Neuronal stem cell (in vitro differentiated cells): ENCODE data around the gene MYOZ2.

Experiments
- DNase-seq: peaks from one replicate; pipeline ENCODE4 v3.0.0-alpha.2; 2013; ENCODE audit warnings: low spot score
- H2AFZ ChIP-seq: one replicate; pipeline ENCODE4 v1.6.1; 2013; ENCODE audit warnings: mild to moderate bottlenecking, low read length, inconsistent platforms
- H2AK5ac ChIP-seq: 2 replicates; pipeline ENCODE4 v1.6.1; 2013; ENCODE audit warnings: low read depth, mild to moderate bottlenecking, inconsistent platforms, low read length, moderate library complexity, mixed read lengths
- H2BK120ac ChIP-seq: 2 replicates; pipeline ENCODE4 v1.6.1; 2013; ENCODE audit warnings: low read depth, mild to moderate bottlenecking, inconsistent platforms, low read length, moderate library complexity, mixed read lengths
- H2BK12ac ChIP-seq: one replicate; pipeline ENCODE4 v1.6.1; 2013; ENCODE audit warnings: low read length, inconsistent platforms
- H2BK15ac ChIP-seq: 2 replicates; pipeline ENCODE4 v1.6.1; 2013; ENCODE audit warnings: mild to moderate bottlenecking, low read length, inconsistent platforms, mixed read lengths
- H2BK5ac ChIP-seq: one replicate; pipeline ENCODE4 v1.6.1; 2013; ENCODE audit warnings: inconsistent platforms, mild to moderate bottlenecking, low read length, moderate library complexity
- H3K14ac ChIP-seq: one replicate; pipeline ENCODE4 v1.6.1; 2013; ENCODE audit warnings: low read length, inconsistent platforms
- H3K18ac ChIP-seq: 2 replicates; pipeline ENCODE4 v1.6.1; 2013; ENCODE audit warnings: low read length, inconsistent platforms
- H3K23ac ChIP-seq: 2 replicates; pipeline ENCODE4 v1.6.1; 2013; ENCODE audit warnings: low read depth, mild to moderate bottlenecking, mixed read lengths, low read length, inconsistent platforms; ENCODE audit not compliant: poor library complexity
- H3K27ac ChIP-seq: replicated peaks from 3 replicates; pipeline ENCODE4 v1.5.1; 2013; ENCODE audit warnings: low read length, inconsistent platforms
- H3K27me3 ChIP-seq, 3 experiments: 2 replicates each; pipeline ENCODE4 v1.6.1; 2013; ENCODE audit warnings: low read length in 3 of 3, mild to moderate bottlenecking in 2 of 3, inconsistent platforms in 1 of 3, low read depth in 1 of 3, mixed read lengths in 1 of 3, moderate library complexity in 1 of 3; ENCODE audit not compliant: control insufficient read depth in 3 of 3, insufficient read depth in 3 of 3
- H3K36me3 ChIP-seq, 2 donors: replicated peaks in 1 of 2; 2 replicates each; pipeline ENCODE4 v1.6.1; 2013; ENCODE audit warnings: low read length in 2 of 2; ENCODE audit not compliant: control insufficient read depth in 2 of 2, insufficient read depth in 2 of 2
- H3K4ac ChIP-seq: 2 replicates; pipeline ENCODE4 v1.6.1; 2013; ENCODE audit warnings: inconsistent platforms, mild to moderate bottlenecking, low read length, moderate library complexity
- H3K4me1 ChIP-seq, 2 donors: 1 replicate in 1 of 2; 2 replicates in 1 of 2; pipeline ENCODE4 v1.6.1; 2013; ENCODE audit warnings: low read length in 2 of 2, low read depth in 1 of 2; ENCODE audit not compliant: control insufficient read depth in 2 of 2, insufficient read depth in 1 of 2
- H3K4me2 ChIP-seq: one replicate; pipeline ENCODE4 v1.6.1; 2013; ENCODE audit warnings: mild to moderate bottlenecking, low read length, inconsistent platforms; ENCODE audit not compliant: insufficient read depth, poor library complexity, severe bottlenecking
- H3K4me3 ChIP-seq, 2 donors: 2 replicates each; pipeline ENCODE4 v1.5.1; 2013; ENCODE audit warnings: low read length in 2 of 2, mild to moderate bottlenecking in 2 of 2, inconsistent platforms in 1 of 2, moderate library complexity in 1 of 2
- H3K79me1 ChIP-seq: one replicate; pipeline ENCODE4 v1.6.1; 2013; ENCODE audit warnings: low read depth, mild to moderate bottlenecking, inconsistent platforms, low read length, moderate library complexity
- H3K9ac ChIP-seq: one replicate; pipeline ENCODE4 v1.6.1; 2013; ENCODE audit warnings: mild to moderate bottlenecking, low read depth, low read length, inconsistent platforms; ENCODE audit not compliant: poor library complexity
- H3K9me3 ChIP-seq, 2 donors: replicated peaks in 1 of 2; 2 replicates each; pipeline versions ENCODE3 to v1.6.1; 2013; ENCODE audit warnings: low read length in 2 of 2, mild to moderate bottlenecking in 2 of 2, inconsistent platforms in 1 of 2, low read depth in 1 of 2, mixed read lengths in 1 of 2, moderate library complexity in 1 of 2; ENCODE audit not compliant: control insufficient read depth in 2 of 2, insufficient read depth in 1 of 2
- H4K8ac ChIP-seq: one replicate; pipeline ENCODE4 v1.6.1; 2013; ENCODE audit warnings: low read depth, mild to moderate bottlenecking, inconsistent platforms, low read length, moderate library complexity
- H4K91ac ChIP-seq: one replicate; pipeline ENCODE4 v1.6.1; 2013; ENCODE audit warnings: low read length, low read depth, mild to moderate bottlenecking, inconsistent platforms; ENCODE audit not compliant: poor library complexity
- WGBS, 2 donors: extraction: QIAGEN DNeasy Blood & Tissue Kit; methylation state at CpG; one replicate each; pipeline ENCODE4 v1.1.7; 2013; ENCODE audit warnings: missing lambda C conversion rate in 2 of 2, mixed read lengths in 1 of 2; ENCODE audit not compliant: insufficient read length in 2 of 2, insufficient replicate concordance in 1 of 2; ENCODE audit errors: extremely low coverage in 2 of 2; 5-methylcytosine and 5-hydroxymethylcytosine counted together

Gene MYOZ2

DNA sequence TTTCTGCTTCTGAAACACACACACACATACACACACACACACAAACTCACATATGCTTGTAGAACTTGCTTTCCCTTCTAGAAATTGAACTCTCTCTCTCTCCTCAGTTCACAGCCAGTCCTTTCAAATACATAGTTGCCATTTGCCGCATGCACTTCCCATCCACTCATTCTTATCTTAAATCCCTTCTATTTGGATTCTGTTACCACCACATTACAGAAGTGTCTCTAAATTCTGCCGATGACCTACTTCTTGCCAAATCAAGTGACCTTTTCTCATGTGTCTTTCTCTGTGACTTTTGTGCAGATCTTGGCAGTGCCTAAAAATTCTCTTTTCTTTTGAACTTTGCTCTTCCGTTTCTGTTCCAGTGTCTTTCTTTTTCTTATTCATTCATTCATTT, 7.5 kb upstream of the MYOZ2 start:
- H2AK5ac ChIP-seq, result no peak overlapping the region
- H3K36me3 ChIP-seq, result no peaks in the 10 kb centered on the region
- no peak overlapping the region for H3K4me2 ChIP-seq
- H3K79me1 ChIP-seq, result no peaks in the 10 kb centered on the region
- WGBS, 2 donors, result no CpG with 5 or more reads among the region's 3 CpGs
- no peak overlapping the region for H3K9ac ChIP-seq
- H2BK120ac ChIP-seq, result no peak overlapping the region
- H2AFZ ChIP-seq, result no peak overlapping the region
- H3K27me3 ChIP-seq, result peaks cover 0 to 3% (median 0%) of the 10 kb centered on the region in 3 experiments
- no peak overlapping the region for H3K4ac ChIP-seq
- DNase-seq, result no peak
- no peak overlapping the region for H3K4me3 ChIP-seq
- no peak overlapping the region for H2BK15ac ChIP-seq
- H3K18ac ChIP-seq, result no peak overlapping the region
- H2BK12ac ChIP-seq, result no peak overlapping the region
- no peak overlapping the region for H3K23ac ChIP-seq
- H2BK5ac ChIP-seq, result no peak overlapping the region
- no peak overlapping the region for H3K14ac ChIP-seq
- H3K4me1 ChIP-seq, result no peaks in the 10 kb centered on the region
- no peak overlapping the region for H4K91ac ChIP-seq
- no peaks in the 10 kb centered on the region for H3K9me3 ChIP-seq
- H4K8ac ChIP-seq, result no peak overlapping the region
- no peak overlapping the region for H3K27ac ChIP-seq

DNA sequence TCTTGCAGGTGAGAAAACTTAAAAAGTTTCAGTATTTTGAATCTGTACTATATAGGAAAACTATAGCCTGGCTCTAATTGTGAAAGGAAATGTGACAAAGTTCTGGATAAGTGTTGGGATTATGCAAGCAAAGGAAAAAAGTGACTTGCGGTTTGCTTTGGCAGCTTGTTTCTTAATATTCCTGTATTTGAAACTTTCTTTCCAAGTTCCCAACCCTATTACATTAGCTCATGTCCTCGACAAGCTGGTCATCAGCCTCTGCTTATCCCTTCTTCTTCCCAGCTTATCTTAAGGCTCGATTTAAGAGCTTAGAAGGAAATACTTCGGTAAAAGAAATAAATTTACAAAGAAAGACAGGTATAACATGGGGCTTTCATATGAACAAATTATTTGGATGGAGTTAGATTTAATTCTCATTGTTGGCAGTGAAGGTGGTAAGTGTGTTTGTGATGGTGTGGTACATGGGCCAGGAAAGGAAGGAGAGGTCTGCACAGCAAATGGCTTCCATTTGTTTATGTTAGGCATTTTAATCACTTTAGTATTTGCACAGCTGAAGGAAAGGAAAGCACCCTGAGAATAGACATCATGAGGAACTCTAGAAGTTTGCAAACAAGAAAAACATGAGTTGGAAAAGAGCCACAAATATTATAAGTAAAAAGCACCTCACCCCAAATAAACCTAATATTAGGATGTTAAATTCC, 5.1 kb upstream of the MYOZ2 start:
- Histone ChIP-seq H3K9ac (no peak overlapping the region), H2BK5ac (no peak overlapping the region), H3K18ac (no peak overlapping the region), H3K14ac (no peak overlapping the region), H2BK12ac (no peak overlapping the region), H3K4me1 (no peaks in the 10 kb centered on the region), H3K27ac (no peak overlapping the region), H4K8ac (no peak overlapping the region), H2BK15ac (no peak overlapping the region), H4K91ac (no peak overlapping the region), H3K23ac (no peak overlapping the region), H2AK5ac (no peak overlapping the region), H3K79me1 (no peaks in the 10 kb centered on the region), H2AFZ (no peak overlapping the region), H3K36me3 (no peaks in the 10 kb centered on the region), H3K4me3 (no peak overlapping the region), H3K27me3 (peaks cover 0 to 3% (median 0%) of the 10 kb centered on the region in 3 experiments), H3K4me2 (no peak overlapping the region), H2BK120ac (no peak overlapping the region), H3K9me3 (no peaks in the 10 kb centered on the region), H3K4ac (no peak overlapping the region)
- WGBS, 2 donors, result no CpG with 5 or more reads among the region's 4 CpGs
- DNase-seq, result no peak

DNA sequence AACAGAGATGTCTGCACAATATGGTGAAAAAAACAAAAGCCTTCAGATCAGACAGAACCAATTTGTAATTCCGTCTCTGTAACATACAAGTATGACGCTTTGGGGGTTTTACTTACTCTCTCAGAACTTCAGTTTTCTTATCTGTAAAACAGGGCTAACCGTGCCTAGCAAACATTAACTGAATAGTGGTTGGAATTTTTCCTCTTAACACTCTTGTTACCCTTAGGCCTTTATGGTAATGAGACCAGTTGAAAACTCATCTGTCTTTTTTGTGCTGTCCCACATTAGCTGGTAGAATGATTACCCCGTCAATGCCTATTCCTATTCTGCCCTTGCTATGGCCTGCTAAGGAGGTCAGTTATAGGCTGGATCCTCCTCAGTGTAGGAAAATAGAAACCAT, 4.5 kb upstream of the MYOZ2 start:
- WGBS, 2 donors, result no CpG with 5 or more reads among the region's 4 CpGs
- H3K4me3 ChIP-seq, result no peak overlapping the region
- no peaks in the 10 kb centered on the region for H3K4me1 ChIP-seq
- no peak overlapping the region for H2AFZ ChIP-seq
- H2BK15ac ChIP-seq, result no peak overlapping the region
- no peak overlapping the region for H4K8ac ChIP-seq
- H3K4ac ChIP-seq, result no peak overlapping the region
- H3K9me3 ChIP-seq, result no peaks in the 10 kb centered on the region
- no peak overlapping the region for H3K27ac ChIP-seq
- H3K23ac ChIP-seq, result no peak overlapping the region
- H3K18ac ChIP-seq, result no peak overlapping the region
- no peaks in the 10 kb centered on the region for H3K79me1 ChIP-seq
- no peak overlapping the region for H3K9ac ChIP-seq
- no peak overlapping the region for H4K91ac ChIP-seq
- no peak overlapping the region for H2BK5ac ChIP-seq
- no peak overlapping the region for H3K14ac ChIP-seq
- no peak overlapping the region for H2BK120ac ChIP-seq
- no peak overlapping the region for H3K4me2 ChIP-seq
- peaks cover 0 to 3% (median 0%) of the 10 kb centered on the region in 3 experiments for H3K27me3 ChIP-seq
- DNase-seq, result no peak
- no peaks in the 10 kb centered on the region for H3K36me3 ChIP-seq
- H2AK5ac ChIP-seq, result no peak overlapping the region
- no peak overlapping the region for H2BK12ac ChIP-seq

DNA sequence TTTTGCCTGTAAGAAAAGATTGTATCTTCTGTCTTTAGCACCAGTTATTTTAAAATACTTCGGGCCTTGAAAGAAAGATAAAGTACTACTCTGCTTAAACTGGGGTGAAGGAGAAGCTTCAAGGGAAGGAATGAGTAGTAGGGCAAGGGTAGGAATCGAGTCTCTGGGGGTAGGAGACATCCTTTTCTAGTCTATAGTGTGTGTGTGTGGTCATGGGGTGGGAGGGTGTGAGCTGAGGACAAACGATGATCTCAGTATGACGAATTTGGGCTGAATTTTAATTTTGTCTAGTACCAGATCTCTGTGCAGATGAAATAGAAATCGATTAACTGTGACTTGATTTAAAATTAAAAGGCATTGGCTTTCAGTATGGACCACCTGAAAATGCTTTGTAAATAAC, 3.3 kb upstream of the MYOZ2 start:
- no peak overlapping the region for H3K14ac ChIP-seq
- H3K9ac ChIP-seq, result no peak overlapping the region
- no peak overlapping the region for H2BK12ac ChIP-seq
- H2BK15ac ChIP-seq, result no peak overlapping the region
- no peaks in the 10 kb centered on the region for H3K79me1 ChIP-seq
- no peak overlapping the region for H4K91ac ChIP-seq
- H2BK5ac ChIP-seq, result no peak overlapping the region
- no peaks in the 10 kb centered on the region for H3K4me1 ChIP-seq
- no peak overlapping the region for H2BK120ac ChIP-seq
- peaks cover 0 to 3% (median 0%) of the 10 kb centered on the region in 3 experiments for H3K27me3 ChIP-seq
- H4K8ac ChIP-seq, result no peak overlapping the region
- no CpG with 5 or more reads among the region's 5 CpGs for WGBS, 2 donors
- no peak overlapping the region for H3K4me3 ChIP-seq
- no peak overlapping the region for H3K4ac ChIP-seq
- H3K4me2 ChIP-seq, result no peak overlapping the region
- DNase-seq, result no peak
- no peaks in the 10 kb centered on the region for H3K9me3 ChIP-seq
- H3K36me3 ChIP-seq, result no peaks in the 10 kb centered on the region
- H3K18ac ChIP-seq, result no peak overlapping the region
- no peak overlapping the region for H2AK5ac ChIP-seq
- H3K27ac ChIP-seq, result no peak overlapping the region
- H3K23ac ChIP-seq, result no peak overlapping the region
- no peak overlapping the region for H2AFZ ChIP-seq
